GM19240 (cell line): ENCODE results near the gene CREB3.

Experiments used
- DNase-seq: peaks from one replicate; pipeline ENCODE4 v3.0.0; 2011; ENCODE audit warnings: low spot score; ENCODE audit not compliant: insufficient read length

CREB3 gene

DNA sequence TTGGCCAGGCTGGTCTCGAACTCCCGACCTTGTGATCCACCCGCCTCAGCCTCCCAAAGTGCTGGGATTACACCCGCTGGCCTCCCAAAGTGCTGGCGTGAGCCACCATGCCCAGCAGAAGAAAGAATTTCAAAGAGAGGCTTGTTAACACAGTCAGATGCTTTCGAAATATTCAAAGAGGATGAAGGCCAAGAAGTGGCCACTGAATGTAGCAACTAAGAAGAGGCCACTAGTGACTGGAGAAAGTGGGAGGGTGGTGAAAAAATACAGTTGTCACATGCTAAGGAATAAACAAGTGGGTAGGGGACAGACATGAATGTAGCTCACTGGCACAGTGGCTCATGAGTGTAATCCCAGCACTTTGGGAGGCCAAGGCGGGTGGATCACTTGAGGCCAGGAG, 29.8 kb upstream of the CREB3 start:
- no peak for DNase-seq

DNA sequence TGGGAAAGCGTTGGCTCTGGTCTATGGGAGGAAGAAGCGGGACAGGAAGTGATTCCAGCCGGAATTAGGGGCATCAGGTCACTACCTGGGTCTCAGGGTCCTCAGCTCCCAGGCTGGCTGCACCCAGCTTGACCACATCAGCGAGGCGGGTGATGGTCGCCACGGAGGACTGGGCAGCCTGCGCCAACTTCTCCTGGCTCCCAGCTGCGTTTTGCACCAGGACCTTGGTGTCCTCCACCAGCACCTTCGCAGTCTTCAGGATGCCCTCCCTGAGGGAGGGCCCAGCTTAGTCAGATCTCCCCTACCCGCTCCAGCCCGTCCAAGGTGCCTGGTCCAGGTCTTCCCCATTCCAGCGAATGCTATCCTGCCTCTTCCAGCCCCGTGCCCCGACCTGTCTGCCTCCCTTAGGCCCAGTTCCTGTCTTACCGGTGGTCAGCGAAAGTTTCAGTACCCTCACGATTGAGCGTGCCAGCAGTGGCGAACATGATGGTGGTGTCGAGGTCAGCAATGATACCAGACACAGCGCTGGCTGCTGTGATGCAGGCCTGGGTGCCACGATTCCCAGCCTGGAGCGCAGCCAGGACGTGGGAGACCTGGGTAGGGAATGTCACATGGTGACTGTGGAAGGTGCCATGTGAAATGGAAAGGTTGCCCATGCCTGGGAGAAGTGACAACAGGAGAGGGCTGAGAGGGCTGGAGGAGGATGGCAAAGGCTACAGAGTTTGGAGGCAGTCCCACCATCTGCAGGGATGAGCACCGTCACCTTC, 28.4 kb upstream of the CREB3 start:
- no peak for DNase-seq

DNA sequence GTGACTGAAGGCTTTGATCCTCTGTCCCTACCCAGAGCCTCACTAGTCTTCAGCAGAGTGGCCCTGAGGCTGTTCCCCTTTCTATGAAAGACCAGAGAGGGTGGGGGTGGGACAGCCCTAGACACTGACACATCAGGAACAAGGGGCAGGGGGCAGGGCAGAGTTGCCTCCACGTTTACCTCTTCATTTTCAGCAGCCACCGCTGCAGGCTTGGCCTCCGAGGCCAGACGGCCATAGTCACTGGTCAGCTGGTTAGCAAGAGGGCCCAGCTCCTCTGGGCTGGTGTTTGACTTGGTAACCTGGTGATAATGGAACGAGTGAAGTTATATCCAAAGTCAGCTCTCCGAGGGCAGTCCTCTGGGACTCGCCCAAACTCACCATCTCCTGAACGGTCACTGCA, 27.1 kb upstream of the CREB3 start:
- no peak for DNase-seq

DNA sequence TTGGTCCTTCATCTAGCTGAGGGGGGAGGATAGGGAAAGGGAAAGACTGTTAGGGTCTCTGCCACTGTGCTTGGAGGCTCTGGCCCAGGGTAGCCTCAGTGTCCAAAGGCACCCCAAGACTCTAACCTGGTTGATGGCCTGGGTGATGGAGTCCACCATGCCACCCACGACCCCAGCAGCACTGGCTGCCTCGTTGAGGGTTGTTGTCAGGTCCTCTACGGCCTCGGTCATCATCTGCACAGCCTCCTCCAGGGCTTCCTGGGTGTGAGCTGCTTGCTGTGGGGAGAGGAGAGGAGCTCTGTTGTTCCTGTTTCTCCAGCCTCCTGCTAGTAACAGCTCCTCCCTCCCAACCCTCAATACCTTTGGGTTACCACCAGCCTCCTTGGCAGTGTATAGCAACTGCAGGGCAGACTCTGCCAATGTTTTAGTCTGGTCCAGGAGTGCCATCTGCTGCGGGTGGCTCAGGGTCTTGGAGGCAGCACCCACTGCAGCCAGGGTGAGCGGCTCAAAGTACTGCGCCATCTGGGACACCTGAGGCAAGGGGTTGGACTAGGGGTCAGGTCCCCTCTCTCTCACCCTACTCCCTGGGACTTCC, 26.5 kb upstream of the CREB3 start:
- no peak for DNase-seq

DNA sequence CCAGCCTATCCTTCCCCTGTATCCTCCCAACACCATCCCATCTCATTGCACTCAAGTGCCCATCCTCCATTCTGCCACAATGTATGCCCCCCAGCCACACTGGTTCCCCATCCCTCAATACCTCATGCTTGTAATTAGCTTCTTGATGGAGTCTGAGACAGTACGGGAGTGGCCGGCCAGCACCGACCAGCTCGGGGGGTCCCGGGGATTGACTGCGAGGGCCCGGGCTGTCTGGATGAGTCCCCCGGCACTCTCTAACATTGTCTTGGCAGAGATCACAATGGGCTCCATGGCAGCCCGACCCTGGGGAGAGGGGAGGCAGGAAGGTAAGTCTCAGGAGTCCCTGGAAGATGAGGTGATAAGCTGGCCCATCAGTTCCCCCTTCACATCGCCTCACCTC, 25.5 kb upstream of the CREB3 start:
- DNase-seq = no peak

DNA sequence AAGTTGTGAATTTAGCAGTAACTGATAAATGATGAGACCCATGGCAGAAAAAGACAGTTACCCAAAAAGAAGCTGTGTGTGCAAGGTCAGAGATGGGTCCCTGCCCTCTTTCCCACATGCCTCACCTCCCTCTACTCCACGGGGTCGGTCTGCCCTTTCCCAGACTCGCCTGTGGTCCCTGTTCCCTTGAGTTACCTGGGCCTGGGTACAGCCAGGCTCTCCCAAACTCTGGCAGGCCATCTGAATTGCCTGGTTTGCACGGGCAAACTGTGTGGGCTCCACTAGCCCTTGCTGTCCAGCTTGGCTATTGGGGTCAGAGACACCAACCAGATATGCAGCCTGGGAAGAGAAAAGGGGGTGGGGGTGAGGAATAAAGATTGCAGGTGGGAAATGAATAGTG, 24.3 kb upstream of the CREB3 start:
- DNase-seq = no peak

DNA sequence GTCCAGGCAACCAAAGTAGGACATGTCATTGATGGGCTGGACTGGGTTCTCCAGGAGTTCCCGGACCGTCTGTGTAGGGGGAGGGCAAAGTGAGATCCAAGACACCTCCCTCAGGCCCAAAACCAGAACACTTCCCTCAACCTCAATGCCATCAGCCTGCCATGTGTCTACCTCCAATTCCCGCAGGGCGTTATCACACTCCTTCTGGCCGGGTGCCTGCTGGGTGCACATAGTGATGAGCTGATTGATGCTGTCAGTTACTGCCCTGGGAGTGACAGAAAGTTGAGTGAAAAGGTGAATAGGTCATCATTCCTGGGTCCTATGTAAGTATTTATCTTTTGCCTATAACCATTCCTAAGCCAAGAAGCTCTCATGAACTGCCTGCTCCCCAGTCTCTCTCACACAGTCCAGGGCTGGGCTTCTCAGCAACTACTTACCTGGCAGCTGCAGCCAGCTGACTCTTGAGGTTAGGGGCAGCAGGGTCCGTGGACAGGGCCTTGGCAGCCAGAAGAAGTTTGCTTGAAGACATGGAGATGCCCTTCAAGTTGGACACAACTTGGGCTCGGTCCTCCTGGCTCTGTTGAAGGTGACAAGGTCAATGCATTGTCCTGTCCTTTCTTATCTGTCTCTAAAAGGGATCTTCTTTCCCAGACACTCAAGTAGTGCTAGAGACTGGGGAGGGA, 21.5 kb upstream of the CREB3 start:
- no peak for DNase-seq

DNA sequence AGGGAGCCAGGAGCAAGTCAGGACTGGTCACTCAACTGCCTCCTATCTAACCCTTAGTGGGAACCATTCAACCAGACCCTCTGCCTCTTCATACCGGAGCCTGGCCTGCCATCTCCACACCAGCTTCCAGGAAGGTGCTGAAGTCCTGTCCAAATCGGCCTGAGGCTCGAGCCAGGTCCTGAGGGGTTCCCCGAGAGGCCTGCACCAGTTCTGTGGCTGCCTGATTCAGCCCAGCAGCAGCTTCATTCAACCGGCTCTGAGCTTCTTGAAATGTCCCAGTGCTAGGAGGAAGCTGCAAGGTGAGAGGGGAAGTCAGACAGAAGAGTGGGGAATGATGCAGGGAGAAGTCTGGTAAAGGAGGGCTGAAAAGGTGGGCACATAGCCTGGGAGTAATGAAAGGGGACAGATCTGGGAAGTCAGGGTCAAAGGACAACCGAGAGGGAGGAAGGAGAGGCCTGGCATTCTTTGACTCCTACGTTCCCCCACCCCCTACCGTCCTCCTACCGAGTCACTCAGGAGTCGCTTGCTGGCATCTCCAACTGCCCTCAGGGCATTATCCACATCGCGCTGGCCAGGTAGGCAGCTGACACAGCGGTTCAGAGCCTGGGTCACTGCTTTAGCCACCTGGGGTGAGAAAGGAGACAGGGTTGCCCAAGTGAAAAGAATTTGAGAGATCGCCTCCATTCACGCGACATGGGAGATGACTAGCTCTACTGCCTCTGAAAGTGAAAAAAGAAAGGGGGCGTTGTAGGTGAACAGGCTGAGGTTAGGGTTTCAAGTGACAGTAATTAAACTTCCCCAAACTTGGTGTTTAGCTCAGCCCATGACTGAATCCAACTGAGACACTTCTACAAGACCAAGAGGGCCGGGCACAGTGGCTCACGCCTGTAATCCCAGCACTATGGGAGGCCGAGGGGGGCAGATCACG, 20.7 kb upstream of the CREB3 start:
- no peak for DNase-seq

DNA sequence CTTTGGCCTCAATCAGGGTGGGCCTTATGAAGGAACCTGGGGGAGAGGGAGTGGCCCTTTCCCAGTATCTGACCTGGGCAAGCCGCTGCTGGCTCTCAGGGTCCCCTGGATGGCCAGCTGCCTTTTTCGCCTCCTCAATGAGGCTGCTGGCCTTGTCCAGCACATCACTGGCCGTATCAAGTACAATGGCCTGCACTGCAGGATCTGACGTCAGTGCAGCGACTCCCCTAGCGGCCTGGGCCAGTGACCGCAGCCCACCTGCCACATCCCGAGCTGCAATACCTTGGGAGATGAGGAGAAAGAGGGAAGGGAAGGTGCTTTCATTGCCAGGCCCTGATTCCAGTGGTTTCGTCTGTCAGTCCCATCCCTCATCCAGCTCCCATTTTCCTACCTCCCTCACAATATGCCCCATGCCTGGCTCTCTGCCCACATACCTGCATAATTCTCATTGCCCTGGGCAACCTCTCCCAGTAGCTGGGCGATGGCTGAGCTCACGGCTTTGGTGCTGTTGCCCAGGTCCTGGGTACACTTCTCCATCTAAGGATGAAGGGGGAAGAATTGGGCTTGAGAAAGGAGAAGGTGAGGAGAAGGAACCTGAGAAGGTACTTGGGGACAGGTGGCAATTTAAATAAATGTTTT, 19.6 kb upstream of the CREB3 start:
- DNase-seq = no peak

DNA sequence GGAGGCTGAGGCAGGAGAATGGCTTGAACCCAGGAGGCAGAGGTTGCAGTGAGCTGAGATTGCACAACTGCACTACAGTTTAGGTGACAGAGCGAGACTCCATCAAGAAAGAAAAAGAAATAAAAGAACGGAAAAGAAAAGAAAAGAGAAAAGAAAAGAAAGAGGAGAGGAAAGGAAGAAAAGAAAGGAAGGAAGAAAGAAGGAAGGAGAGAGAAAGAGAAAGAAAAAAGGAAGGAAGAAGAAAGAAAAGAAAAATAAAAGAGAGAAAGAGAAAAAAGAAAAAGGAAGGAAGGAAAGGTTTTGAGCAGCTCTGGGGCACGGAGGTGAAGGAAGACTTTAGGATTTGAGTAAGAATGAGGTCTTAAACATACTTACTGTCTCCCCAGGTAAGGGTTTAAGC, 18.9 kb upstream of the CREB3 start:
- DNase-seq = no peak

DNA sequence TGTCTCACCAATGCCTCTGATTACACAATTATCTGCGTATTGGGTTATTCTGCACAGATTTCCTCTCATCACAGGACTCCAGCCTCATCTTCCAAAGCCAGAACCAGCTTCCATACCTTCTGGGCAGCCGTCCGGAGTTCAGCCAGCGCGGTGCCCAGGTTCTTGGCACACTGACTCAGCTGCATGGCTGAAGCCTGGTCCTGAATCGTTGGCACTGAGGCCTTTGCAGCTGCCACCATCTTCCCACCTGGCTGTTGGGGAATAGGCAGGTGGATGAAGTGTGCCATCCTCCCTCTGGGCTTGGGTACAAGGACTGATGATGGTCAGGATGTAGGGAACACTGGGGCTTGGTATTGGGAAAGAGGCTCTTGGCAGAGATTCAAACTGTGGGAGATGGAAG, 18.3 kb upstream of the CREB3 start:
- no peak for DNase-seq

DNA sequence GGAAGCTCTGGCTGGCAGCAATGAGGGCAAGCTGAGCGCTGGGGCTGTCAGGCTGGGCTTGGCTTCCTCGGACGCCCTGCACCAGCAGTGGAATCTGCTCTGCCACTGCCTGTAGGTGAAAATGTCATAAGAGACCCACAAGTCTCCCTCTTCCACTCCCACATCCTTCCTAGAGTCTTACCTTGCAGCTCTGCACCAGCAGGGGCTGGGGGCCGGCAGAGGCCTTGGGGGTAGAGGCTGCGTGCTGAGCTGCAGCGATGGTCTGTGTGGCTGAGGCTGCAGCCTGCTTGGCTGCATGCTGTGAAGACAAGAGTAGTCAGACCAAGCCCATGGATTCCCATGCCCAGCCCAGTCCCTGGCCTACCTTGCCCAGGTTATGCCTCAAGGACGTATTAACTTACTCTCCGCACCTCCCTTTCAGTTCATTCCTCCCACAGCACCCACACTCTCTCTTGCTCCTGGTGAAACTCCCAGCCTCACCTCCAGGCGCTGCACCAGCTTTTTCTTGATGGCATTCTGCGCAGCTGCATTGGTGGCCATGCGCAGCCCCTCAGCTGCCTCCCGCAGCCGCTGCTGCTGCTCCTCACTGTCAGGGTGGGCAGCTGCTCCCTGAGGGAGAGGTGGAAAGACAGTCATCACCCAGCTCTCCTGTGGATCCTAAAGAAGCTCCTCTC, 17.8 kb upstream of the CREB3 start:
- DNase-seq = no peak

DNA sequence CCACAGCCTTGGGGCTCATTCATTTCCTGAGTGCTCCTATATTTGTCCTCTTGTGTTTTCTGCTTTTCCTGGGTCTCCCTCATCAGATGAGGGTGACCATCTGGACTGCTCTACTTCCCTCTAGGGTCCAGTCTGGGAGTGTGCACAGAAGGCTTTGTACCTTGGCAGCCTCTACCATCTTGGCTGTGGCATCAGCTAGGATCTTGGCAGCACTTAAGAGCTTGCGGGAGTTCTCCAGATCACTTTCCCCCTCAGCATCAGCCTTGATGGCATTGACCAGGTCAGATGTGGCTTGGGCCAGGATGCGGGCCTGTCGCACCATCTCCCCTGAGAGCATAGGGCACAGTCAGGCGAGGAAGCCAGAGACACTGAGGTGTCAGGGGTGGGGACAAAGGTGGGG, 16.2 kb upstream of the CREB3 start:
- DNase-seq = no peak

DNA sequence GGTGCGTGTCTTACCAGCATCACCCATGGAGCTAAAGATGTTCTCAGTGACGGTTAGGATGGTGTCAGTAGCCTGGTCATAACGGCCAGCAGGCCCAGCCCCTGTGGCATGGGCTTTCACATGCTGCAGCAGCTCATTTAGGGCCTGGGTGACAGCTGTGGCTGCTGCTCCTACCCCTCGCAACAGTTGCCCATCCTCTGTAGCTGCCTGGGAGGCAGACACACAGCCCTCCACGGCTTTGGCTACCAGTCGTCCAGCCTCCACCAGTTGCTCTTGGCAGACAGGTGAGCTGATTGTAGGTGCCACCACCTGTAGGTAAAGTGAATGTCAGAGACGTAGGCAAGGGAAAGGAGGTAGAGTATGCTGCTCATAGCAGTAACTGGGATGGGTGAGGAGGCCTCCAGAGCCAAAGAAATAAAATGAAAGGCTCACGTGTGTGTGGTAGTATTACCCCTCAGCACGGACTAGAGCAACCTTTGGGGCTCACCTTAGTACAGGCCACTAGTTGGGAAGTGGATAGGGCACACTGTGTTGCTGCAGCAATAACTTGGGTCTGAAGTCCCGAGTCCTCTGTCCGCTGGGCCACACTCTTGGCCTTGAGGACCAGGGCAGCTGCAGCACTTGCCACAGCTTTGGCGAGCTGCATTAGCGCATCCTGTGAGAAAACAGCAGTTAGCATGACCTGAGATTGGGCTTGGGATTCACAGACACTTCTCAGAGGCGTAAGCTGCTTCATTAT, 15.2 kb upstream of the CREB3 start:
- no peak for DNase-seq

DNA sequence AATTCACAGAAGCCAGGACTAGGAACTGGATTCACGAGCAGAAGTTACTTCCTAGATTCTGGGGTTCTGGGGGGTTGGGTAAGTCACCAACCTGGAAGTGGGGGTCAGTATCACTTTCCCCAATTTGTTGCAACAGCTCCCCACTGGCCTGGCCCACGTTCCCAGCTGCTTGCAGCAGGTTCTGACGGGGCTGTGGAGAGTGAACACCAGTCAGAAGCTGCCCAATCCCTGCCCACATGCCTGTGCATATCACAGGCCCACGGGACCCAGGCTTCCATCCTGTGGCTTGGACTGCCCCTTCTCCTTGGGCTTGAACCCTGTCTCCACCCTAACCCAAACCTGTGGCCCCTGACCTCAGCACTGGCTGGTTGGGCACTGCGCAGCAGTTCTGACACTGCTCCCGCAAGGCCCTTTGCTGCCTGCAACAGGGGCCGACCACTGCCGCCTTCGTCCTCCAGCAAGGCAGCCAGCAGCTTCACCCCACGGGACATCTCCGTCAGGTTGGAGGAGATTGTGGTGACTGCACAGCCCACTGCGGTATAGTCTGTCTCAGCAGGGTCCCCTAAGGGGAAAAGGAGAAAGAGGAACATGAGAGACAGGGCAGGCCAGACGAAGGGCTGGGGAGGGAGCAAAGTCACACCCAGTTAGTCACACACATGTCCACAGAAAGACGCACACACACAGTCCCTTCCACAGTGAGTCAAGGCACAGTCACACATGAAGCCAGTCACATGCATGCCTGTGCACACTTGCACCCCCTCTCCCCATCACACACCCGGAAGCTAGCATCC, 13.6 kb upstream of the CREB3 start:
- no peak for DNase-seq

DNA sequence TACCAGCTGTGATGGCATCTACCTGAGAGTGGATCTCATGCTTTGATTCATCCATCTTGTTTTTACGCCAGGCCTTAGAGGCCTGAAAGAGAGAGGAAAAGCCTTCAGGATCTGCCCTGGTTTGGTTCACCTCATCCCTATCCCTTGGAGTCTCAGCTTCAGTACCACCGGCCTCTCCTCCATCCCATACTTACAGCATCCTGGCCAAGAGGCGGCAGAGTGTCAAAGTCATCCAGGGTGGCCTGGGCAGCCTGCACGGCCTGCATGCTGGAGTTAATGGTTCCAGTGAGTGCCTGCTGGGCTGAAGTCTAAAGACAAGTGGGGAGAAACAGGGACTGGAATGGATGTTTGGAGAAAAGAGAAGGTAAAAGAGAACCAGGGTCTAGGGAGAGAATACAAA, 12.9 kb upstream of the CREB3 start:
- no peak for DNase-seq

DNA sequence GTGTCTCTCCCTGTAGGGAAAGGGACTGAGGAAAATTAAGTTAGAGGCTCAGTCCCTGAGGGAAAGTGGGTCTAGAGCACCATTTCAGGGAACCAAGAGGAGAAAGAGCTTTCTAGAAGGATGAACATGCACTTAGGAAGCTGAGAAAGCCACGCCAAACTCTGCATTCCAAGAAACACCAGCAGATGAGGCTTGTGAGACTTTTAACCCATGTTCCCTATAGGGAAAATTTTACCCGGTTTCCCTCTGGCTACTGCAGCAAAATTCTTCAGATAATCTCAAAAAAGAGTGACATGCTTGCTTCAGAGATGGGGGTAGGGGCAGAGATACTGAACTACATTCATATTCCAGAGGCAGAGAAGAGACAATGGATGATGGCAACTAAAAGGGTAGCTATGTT, 9.0 kb upstream of the CREB3 start:
- no peak for DNase-seq

DNA sequence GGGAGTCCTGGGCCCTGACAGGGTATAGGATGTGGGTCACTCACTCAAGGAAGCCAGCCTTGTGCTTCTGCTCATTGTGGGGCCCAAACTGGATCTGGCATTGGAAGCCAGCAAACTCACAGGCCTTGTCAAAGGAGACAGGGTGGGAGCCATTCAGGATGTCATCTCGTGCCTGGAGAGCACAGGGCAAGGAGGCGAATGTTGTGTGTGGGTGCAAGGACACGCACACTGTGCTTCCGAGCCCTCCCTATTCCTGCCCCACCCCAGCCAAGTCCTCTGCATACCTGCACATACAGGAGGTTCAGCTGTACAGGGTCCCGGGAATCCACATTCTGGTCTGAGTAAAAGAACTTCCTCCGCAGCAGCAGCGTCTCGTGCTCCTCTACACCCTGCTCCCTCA, 8.6 kb upstream of the CREB3 start:
- no peak for DNase-seq

DNA sequence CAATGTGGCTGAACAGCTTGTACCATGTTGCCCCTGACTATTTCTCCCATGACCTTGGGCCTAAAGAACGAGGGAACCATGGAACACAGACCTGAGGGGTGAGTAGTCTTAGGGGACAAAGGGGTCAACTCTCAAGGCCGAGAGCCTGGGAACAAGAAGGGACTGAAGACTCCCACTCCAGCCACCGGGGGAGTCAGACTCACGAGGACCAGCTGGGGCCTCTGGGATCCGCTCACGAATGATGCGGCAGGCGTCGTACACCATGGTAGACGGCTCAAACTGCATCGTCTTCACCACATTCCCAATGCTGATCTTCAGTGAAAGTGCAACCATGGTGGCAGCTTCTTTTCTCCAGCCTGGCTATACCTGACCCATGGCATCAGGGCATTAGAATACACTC, 7.1 kb upstream of the CREB3 start:
- DNase-seq = no peak
